Memory B cell (primary cell): Measurements from ENCODE around the gene TTC28.

ENCODE experiments used
- ATAC-seq: fragments of 150-1000 bp; cut with Tn5 transposase; 2 replicates; pipeline ENCODE4 v1.10.0; 2021; ENCODE audit warnings: low read depth, mild to moderate bottlenecking, moderate library complexity
- DNase-seq, 2 donors: peaks; one replicate each; pipeline ENCODE4 v3.0.0; 2022; ENCODE audit warnings: low spot score in 2 of 2
- H3K27ac Mint-ChIP-seq: one replicate; pipeline ENCODE4 v1.8.0; 2022; ENCODE audit warnings: mild to moderate bottlenecking, moderate library complexity, mixed read lengths
- H3K27me3 Mint-ChIP-seq: one replicate; pipeline ENCODE4 v1.8.0; 2022; ENCODE audit warnings: mixed read lengths
- H3K36me3 Mint-ChIP-seq: one replicate; pipeline ENCODE4 v1.8.0; 2022; ENCODE audit warnings: mild to moderate bottlenecking, mixed read lengths
- H3K4me1 Mint-ChIP-seq: one replicate; pipeline ENCODE4 v1.8.0; 2022; ENCODE audit warnings: mixed read lengths
- H3K4me3 Mint-ChIP-seq: one replicate; pipeline ENCODE4 v1.8.0; 2022; ENCODE audit warnings: mild to moderate bottlenecking, moderate library complexity, mixed read lengths
- H3K9me3 Mint-ChIP-seq: one replicate; pipeline ENCODE4 v1.8.0; 2022; ENCODE audit warnings: mixed read lengths

The TTC28 gene

GRCh38 chr22:27978802-27979201 is 700.8 kb downstream of the TTC28 start:
- no peaks in the 10 kb centered on the region for H3K9me3 Mint-ChIP-seq
- ATAC-seq (no peak), DNase-seq (no peak)
- no peak overlapping the region for H3K27ac Mint-ChIP-seq
- no peak overlapping the region for H3K4me3 Mint-ChIP-seq
- H3K27me3 Mint-ChIP-seq, result no peaks in the 10 kb centered on the region
- peaks cover 6% of the 10 kb centered on the region for H3K36me3 Mint-ChIP-seq
- H3K4me1 Mint-ChIP-seq, result no peaks in the 10 kb centered on the region

DNA sequence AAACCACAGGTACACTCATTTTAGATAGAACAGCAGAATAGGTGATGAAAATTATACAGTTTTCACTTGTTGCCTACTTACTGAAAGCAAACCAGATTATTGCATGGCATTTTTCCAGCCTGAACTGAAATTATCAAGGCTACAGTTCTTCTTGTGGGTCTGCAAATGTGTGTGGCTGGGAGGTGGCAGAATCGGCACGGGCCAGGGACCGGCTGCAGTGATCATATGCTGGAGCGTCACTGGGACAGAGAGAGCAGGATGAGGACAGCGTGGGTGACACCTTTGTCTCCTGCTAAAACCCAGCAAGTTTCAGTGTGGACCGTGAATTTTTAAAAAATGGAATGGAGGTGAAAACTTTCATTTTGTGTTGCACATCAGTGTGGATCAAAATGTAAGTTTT is 701.3 kb downstream of the TTC28 start:
- DNase-seq (no peak), ATAC-seq (no peak)
- Mint-ChIP-seq H3K36me3 (peaks cover 6% of the 10 kb centered on the region), H3K9me3 (no peaks in the 10 kb centered on the region), H3K27ac (no peak overlapping the region), H3K4me3 (no peak overlapping the region), H3K27me3 (no peaks in the 10 kb centered on the region), H3K4me1 (no peaks in the 10 kb centered on the region)

DNA sequence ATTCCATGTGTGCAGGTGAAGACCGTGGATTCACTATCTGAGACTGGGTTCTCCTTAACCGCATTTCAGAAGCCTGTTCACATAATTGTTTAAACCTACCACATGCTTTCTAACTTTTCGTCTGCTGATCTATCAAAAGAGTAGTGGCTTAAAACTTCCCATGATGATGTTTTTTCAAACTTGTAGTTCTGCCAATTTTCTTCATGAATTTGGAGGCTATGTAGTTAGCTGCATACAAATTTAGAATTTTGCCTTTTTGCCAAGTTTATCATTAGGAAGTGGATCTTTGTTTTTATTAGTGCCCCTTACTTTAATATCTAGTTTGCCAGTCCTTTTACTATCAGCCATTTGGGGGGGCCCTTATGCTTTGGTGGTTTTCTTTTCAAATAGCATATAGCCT is 703.1 kb downstream of the TTC28 start:
- no peak overlapping the region for H3K27ac Mint-ChIP-seq
- no peaks in the 10 kb centered on the region for H3K9me3 Mint-ChIP-seq
- H3K27me3 Mint-ChIP-seq, result no peaks in the 10 kb centered on the region
- ATAC-seq, result no peak
- DNase-seq, result no peak
- H3K36me3 Mint-ChIP-seq, result peaks cover 10% of the 10 kb centered on the region
- no peaks in the 10 kb centered on the region for H3K4me1 Mint-ChIP-seq
- H3K4me3 Mint-ChIP-seq, result no peak overlapping the region

DNA sequence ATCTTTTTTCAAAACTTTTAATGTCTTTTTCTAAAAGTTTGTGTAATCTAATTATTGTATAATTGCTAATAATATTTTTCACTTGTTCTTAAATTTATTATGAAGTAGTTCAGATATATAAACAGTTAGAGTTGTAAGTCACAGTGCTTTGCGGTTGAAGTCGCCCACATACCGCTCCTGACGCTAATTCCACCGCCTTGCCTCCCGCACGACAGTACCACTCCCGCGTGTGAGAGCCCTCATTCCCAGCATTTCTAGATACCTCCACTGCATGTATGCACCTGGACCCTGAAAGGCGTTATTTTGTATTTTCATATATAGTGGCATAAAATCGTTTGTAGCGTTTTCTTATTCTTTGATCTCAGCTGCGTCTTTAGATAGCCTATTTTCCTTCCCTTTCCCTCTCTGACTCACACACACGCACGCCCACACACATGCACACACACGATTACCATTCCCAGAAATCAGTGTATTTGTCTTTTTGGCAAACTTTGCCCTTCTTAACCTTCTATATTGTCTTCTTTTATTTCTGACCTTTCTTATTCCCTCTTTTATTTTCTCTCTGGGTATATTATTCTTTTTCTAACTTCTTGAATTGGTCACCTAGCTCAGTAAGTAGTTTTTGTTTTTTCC is 704.1 kb downstream of the TTC28 start:
- no peak overlapping the region for H3K4me3 Mint-ChIP-seq
- DNase-seq (no peak), ATAC-seq (no peak)
- no peaks in the 10 kb centered on the region for H3K9me3 Mint-ChIP-seq
- H3K4me1 Mint-ChIP-seq, result no peaks in the 10 kb centered on the region
- H3K27me3 Mint-ChIP-seq, result no peaks in the 10 kb centered on the region
- H3K27ac Mint-ChIP-seq, result no peak overlapping the region
- peaks cover 12% of the 10 kb centered on the region for H3K36me3 Mint-ChIP-seq

- no peaks in the 10 kb centered on the region for H3K4me1 Mint-ChIP-seq
- no peaks in the 10 kb centered on the region for H3K27me3 Mint-ChIP-seq
- H3K36me3 Mint-ChIP-seq, result peaks cover 18% of the 10 kb centered on the region
- no peak overlapping the region for H3K27ac Mint-ChIP-seq
- no peaks in the 10 kb centered on the region for H3K9me3 Mint-ChIP-seq
- DNase-seq (no peak), ATAC-seq (no peak)
- H3K4me3 Mint-ChIP-seq, result no peak overlapping the region
Measured at GRCh38 chr22:27973846-27974245, 705.8 kb downstream of the TTC28 start.

DNA sequence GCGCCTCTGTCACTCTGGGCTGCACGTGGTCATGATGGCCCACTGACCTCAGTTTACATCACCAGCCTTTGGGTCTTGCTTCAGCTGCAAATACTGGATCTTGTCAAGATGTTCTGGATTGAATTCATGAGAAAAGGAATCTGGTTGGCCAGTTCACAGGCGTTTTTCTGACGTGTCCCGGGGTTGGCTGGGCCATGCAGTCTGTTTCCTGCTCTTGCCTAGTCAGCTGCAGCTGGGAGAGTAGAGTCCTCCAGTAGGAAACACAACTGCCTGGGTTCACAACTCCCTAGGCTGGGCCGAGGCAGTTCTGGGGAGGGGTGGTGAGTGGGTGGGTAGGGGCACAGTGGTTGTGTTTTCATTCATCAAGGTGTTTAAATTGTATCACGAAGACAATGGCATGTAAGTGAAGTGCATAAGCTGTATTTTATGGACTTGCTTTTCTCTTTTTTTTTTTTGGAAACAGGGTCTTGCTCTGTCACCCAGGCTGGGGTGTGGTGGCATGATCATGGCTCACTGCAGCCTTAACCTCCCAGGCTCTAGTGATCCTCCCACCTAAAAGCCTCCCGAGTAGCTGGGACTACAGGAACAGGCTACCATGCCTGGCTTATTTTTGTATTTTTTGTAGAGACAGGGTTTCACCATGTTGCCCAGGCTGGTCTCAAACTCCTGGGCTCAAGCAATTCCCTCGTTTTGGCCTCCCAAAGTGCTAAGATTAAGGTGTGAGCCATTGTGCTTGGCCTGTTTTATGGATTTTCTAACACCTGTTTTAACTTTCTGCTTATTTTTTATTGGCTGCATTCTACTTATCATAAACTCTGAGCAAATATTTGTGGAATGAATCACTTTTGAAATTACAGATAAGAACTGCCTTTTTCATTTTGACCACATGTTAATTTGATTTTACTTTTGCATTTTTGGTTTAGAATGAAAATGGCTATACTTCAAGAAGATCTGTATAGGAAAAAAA is 706.6 kb downstream of the TTC28 start:
- Mint-ChIP-seq H3K4me1 (no peaks in the 10 kb centered on the region), H3K4me3 (no peak overlapping the region), H3K27ac (no peak overlapping the region), H3K36me3 (peaks cover 16% of the 10 kb centered on the region), H3K9me3 (no peaks in the 10 kb centered on the region), H3K27me3 (no peaks in the 10 kb centered on the region)
- ATAC-seq (no peak), DNase-seq (no peak)

DNA sequence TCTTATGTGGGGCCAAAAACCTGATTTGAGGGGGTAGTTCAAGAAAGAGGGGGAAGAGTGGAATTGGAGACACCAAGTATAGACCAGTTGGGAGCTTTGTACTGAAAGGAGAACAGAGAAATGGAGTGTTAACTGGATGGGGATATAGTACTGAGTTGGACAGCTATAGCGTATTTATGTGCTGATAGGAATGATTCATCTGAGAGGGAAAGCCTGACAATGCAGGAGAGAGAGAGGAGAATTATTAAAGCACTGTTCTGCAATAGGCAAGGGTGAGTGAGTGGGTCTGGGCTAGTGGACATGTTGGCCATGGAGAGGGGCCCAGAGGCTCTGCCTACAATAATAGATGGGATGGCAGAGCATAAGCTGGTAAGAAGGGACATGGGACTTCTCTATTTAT is 707.7 kb downstream of the TTC28 start:
- DNase-seq (no peak), ATAC-seq (no peak)
- Mint-ChIP-seq H3K27ac (no peak overlapping the region), H3K36me3 (peaks cover 16% of the 10 kb centered on the region), H3K27me3 (no peaks in the 10 kb centered on the region), H3K4me3 (no peak overlapping the region), H3K4me1 (no peaks in the 10 kb centered on the region), H3K9me3 (no peaks in the 10 kb centered on the region)

DNA sequence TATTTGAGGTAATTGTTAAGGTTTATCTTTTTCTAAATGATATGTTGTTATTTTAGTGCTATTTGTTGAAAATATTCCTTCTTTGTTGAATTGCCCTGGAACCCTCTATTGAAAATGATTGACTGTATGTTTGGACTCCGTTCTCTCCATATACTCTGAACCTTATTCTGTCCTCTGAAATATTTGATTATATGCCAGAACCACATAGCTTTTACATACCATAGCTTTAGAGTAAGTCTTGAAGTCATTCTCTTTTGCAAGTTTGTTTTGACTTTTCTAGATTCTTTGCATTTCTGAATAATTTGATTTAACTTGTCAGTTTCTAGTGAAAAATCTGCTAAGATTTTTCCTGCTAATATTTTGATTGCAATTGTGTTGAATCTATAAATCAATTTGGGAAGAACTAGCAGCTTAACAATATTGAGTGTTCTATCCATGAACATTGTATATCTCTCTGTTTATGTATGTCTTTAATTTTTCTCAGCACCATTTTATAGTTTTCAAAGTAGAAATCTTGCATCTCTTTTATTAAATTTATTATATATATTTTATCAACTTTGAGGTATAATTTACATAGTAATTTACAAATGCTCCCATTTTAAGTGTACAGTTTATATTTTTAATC is 708.9 kb downstream of the TTC28 start:
- DNase-seq, result no peak
- H3K4me3 Mint-ChIP-seq, result no peak overlapping the region
- H3K27me3 Mint-ChIP-seq, result no peaks in the 10 kb centered on the region
- ATAC-seq, result no peak
- H3K36me3 Mint-ChIP-seq, result peaks cover 15% of the 10 kb centered on the region
- H3K9me3 Mint-ChIP-seq, result no peaks in the 10 kb centered on the region
- no peaks in the 10 kb centered on the region for H3K4me1 Mint-ChIP-seq
- H3K27ac Mint-ChIP-seq, result no peak overlapping the region

GRCh38 chr22:27966168-27967064 is 713.2 kb downstream of the TTC28 start:
- no peaks in the 10 kb centered on the region for H3K4me1 Mint-ChIP-seq
- no peak for ATAC-seq
- no peak overlapping the region for H3K27ac Mint-ChIP-seq
- H3K36me3 Mint-ChIP-seq, result peaks cover 7% of the 10 kb centered on the region
- DNase-seq, result no peak
- H3K9me3 Mint-ChIP-seq, result no peaks in the 10 kb centered on the region
- no peaks in the 10 kb centered on the region for H3K27me3 Mint-ChIP-seq
- H3K4me3 Mint-ChIP-seq, result no peak overlapping the region

DNA sequence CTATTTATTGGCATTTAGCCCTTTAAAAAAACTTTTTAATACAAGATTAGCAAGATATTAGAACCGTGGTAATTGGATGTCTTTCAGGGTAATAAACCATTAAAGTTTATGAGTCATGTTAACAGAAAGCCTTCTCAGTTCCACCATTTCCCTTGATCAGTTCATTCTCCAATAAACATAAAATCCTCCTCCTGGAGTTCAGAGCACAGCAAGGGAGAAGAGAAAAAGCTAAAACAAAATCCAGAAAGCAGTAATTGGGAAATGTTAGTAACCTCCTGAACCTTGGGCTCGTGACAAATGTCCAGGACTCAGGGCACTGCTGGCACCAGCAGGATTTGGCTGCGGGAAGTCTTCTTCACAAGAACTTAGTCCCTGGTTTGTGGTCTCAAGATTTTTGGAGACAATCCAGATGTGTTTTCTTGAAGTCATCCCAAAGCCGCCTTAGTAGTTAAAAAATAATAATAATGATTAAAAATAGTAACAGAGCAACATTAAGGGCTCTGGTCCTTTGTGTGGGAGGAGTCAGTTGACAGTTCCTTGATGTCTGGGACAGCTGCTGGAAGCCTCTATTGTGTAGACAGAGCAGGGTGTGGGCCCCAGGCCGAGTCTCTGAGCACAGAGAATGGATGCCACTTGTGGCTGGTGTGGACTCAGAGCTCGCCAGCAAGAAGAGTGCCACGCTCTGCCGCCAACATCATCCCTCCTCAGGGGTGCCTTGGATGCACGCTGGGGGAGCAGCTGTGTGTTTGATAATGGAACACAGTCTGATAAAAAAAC is 717.2 kb downstream of the TTC28 start:
- Mint-ChIP-seq H3K9me3 (no peaks in the 10 kb centered on the region), H3K36me3 (no peaks in the 10 kb centered on the region), H3K27me3 (no peaks in the 10 kb centered on the region), H3K4me3 (no peak overlapping the region), H3K4me1 (no peaks in the 10 kb centered on the region), H3K27ac (no peak overlapping the region)
- DNase-seq (no peak), ATAC-seq (no peak)

- no peaks in the 10 kb centered on the region for H3K9me3 Mint-ChIP-seq
- H3K27ac Mint-ChIP-seq, result no peak overlapping the region
- DNase-seq, result no peak
- no peaks in the 10 kb centered on the region for H3K4me1 Mint-ChIP-seq
- H3K27me3 Mint-ChIP-seq, result no peaks in the 10 kb centered on the region
- no peak overlapping the region for H3K4me3 Mint-ChIP-seq
- H3K36me3 Mint-ChIP-seq, result no peaks in the 10 kb centered on the region
- no peak for ATAC-seq
Measured at GRCh38 chr22:27961680-27962079, 718.0 kb downstream of the TTC28 start.

- H3K4me1 Mint-ChIP-seq, result no peaks in the 10 kb centered on the region
- no peak for DNase-seq
- ATAC-seq, result no peak
- no peaks in the 10 kb centered on the region for H3K27me3 Mint-ChIP-seq
- H3K27ac Mint-ChIP-seq, result no peak overlapping the region
- H3K4me3 Mint-ChIP-seq, result no peak overlapping the region
- H3K9me3 Mint-ChIP-seq, result no peaks in the 10 kb centered on the region
- no peaks in the 10 kb centered on the region for H3K36me3 Mint-ChIP-seq
Measured at GRCh38 chr22:27961182-27961581, 718.5 kb downstream of the TTC28 start.
